Right lobe of liver (tissue), 6 donors: ENCODE results near the gene ITPK1. TPM values are rescaled to one million over a fixed set of nuclear protein-coding genes. Genes with fewer than 3 reads are reported as not detected.

Experiments used
- ATAC-seq, 4 donors: fragments of 200-7000 bp; cut with Tn5 transposase; one replicate each; pipeline ENCODE4 v1.9.1; 2020; ENCODE audit warnings: mild to moderate bottlenecking in 4 of 4, moderate library complexity in 4 of 4
- DNase-seq, 3 donors: peaks; one replicate each; pipeline ENCODE4 v3.0.0-alpha.2; 2020
- H3K27ac ChIP-seq, 3 donors: fragments of 200-600 bp; one replicate each; pipeline ENCODE4 v1.8.0; 2022
- H3K27me3 ChIP-seq, 2 donors: fragments of 200-600 bp; one replicate each; pipeline ENCODE4 v1.8.0; 2022
- H3K36me3 ChIP-seq, 4 donors: fragments of 200-600 bp; sonication (generic) in 1 of 4; one replicate each; pipeline versions ENCODE4 v1.5.1 to v1.8.0; 2017 to 2022; ENCODE audit warnings: control low read depth in 1 of 4
- H3K4me1 ChIP-seq, 4 donors: fragments of 200-600 bp; sonication (generic) in 1 of 4; one replicate each; pipeline versions ENCODE4 v1.5.1 to v1.8.0; 2017 to 2022; ENCODE audit warnings: control low read depth in 1 of 4
- H3K4me3 ChIP-seq, 3 donors: fragments of 200-600 bp; one replicate each; pipeline ENCODE4 v1.8.0; 2022
- H3K9me3 ChIP-seq, 4 donors: fragments of 200-600 bp; sonication (generic) in 1 of 4; one replicate each; pipeline versions ENCODE4 v1.5.1 to v1.8.0; 2017 to 2022; ENCODE audit warnings: control low read depth in 1 of 4
- CTCF ChIP-seq, 4 donors: fragments of 200-600 bp in 3 of 4; fragments of 450-650 bp in 1 of 4; IDR thresholded peaks; one replicate each; pipeline versions ENCODE4 v1.5.1 to v1.8.0; 2016 to 2022; ENCODE audit warnings: antibody characterized with exemption in 4 of 4, mild to moderate bottlenecking in 2 of 4
- POLR2A ChIP-seq: fragments of 450-650 bp; IDR thresholded peaks from one replicate; pipeline ENCODE4 v1.6.1; 2017; ENCODE audit warnings: antibody characterized with exemption, mild to moderate bottlenecking
- WGBS: methylation state at CpG from one replicate; pipeline ENCODE4 v1.1.6; 2018; ENCODE audit warnings: low coverage, low lambda C conversion rate; ENCODE audit not compliant: insufficient coverage; ENCODE audit errors: missing lambda C conversion rate; 5-methylcytosine and 5-hydroxymethylcytosine counted together
- intact Hi-C, 2 donors: fragments of 100-400 bp; cut with DNase I; formaldehyde crosslinking; loops; one replicate each; pipeline versions ENCODE4 v1.11.2 to v1.14.1; 2022
- total RNA-seq, 6 experiments: library from RNA; depleted of rRNA in 2 of 6; stranded (reverse); fragments of >200 nt in 2 of 6; fragmentation: NEBNext Ultra II Directional in 3 of 6; extraction: Animal tissue kit (Norgen Biotek cat#: 25700) in 3 of 6; gene quantifications; one replicate each; pipeline versions ENCODE4 v1.1.0 to v1.2.4, GENCODE V29; 2016 to 2023
- donor health status: DM: no; HTN: yes; CAD: no.
- donor health status: DM: no; HTN: no; CAD: no.
- donor health status: DM: no; HTN: no; CAD: no.
- donor health status: DM: no; HTN: yes; CAD: no.
- donor health status: DM: no; HTN: yes; CAD: no.

The ITPK1 gene
- total RNA-seq, 6 experiments from 2014 or later = 28.4 to 61.0 (median 40.0) TPM

- Histone ChIP-seq H3K4me1 (peaks cover 0 to 11% (median 0%) of the 10 kb centered on the region in 4 donors), H3K9me3 (no peaks in the 10 kb centered on the region), H3K36me3 (no peaks in the 10 kb centered on the region), H3K27ac (no peak overlapping the region), H3K4me3 (no peak overlapping the region), H3K27me3 (no peaks in the 10 kb centered on the region)
- intact Hi-C loops = no loop called here
- TF ChIP-seq CTCF (IDR thresholded peaks at IDR 0.05) (no peak), POLR2A (no peak)
- ATAC-seq = no peak
- 56% methylated on average over 3 of the region's 4 CpGs for WGBS
- DNase-seq = no peak
Measured at GRCh38 chr14:93061380-93062012, 54.2 kb downstream of the ITPK1 start.

GRCh38 chr14:93060841-93061240, 54.9 kb downstream of the ITPK1 start:
- Histone ChIP-seq H3K4me3 (no peak overlapping the region), H3K9me3 (no peaks in the 10 kb centered on the region), H3K27ac (no peak overlapping the region), H3K27me3 (no peaks in the 10 kb centered on the region), H3K36me3 (no peaks in the 10 kb centered on the region), H3K4me1 (peaks cover 0 to 17% (median 0%) of the 10 kb centered on the region in 4 donors)
- intact Hi-C loops = no loop called here
- DNase-seq (no peak), ATAC-seq (no peak)
- no peak for TF ChIP-seq POLR2A
- no peak for TF ChIP-seq CTCF (IDR thresholded peaks at IDR 0.05)
- 100% methylated on average over 1 of the region's 1 CpG for WGBS

- ATAC-seq = peak in 2 of 4 donors; percentile 12 to 23
- no peaks in the 10 kb centered on the region for H3K9me3 ChIP-seq
- H3K27me3 ChIP-seq = no peaks in the 10 kb centered on the region
- no peak overlapping the region for H3K4me3 ChIP-seq
- DNase-seq = no peak
- intact Hi-C loops = no loop called here
- 60% methylated on average over 5 of the region's 9 CpGs for WGBS
- peaks cover 0 to 18% (median 0%) of the 10 kb centered on the region in 4 donors for H3K4me1 ChIP-seq
- no peak overlapping the region for H3K27ac ChIP-seq
- H3K36me3 ChIP-seq = no peaks in the 10 kb centered on the region
- no peak for TF ChIP-seq POLR2A
- no peak for TF ChIP-seq CTCF (IDR thresholded peaks at IDR 0.05)
Measured at GRCh38 chr14:93059917-93060545, 55.7 kb downstream of the ITPK1 start.

- no peak for ATAC-seq
- no peaks in the 10 kb centered on the region for H3K36me3 ChIP-seq
- no peak overlapping the region for H3K4me3 ChIP-seq
- 78% methylated on average over 7 of the region's 16 CpGs for WGBS
- H3K27ac ChIP-seq = no peak overlapping the region
- H3K27me3 ChIP-seq = no peaks in the 10 kb centered on the region
- DNase-seq = no peak
- H3K4me1 ChIP-seq = peaks cover 0 to 18% (median 0%) of the 10 kb centered on the region in 4 donors
- TF ChIP-seq CTCF (IDR thresholded peaks at IDR 0.05) = no peak
- TF ChIP-seq POLR2A = no peak
- H3K9me3 ChIP-seq = no peaks in the 10 kb centered on the region
- intact Hi-C loops = no loop called here
Measured at GRCh38 chr14:93059260-93059659, 56.5 kb downstream of the ITPK1 start.
